Measurements from ENCODE around the gene NOL4L.

Gene NOL4L

DNA sequence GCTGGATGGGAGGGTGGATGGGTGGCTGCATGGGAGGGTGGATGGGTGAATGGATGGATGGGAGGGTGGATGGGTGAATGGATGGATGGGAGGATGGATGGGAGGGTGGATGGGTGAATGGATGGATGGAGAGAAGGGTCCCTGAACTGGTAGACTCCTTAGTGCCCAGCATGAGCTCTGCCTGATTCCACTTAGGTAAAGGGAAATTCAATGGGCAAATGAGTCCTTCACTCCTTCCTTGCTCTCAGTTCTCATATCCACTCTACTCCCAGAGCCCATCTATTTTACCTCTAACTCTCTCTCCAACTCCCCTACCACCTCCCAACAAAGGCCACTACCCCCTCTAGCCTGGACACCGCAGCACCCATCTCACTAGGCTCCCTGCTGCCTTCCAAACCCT, 29.2 kb upstream of the NOL4L start:
- no peak for DNase-seq (ENCODE audit: low spot score)
- FAIRE-seq = no peak

DNA sequence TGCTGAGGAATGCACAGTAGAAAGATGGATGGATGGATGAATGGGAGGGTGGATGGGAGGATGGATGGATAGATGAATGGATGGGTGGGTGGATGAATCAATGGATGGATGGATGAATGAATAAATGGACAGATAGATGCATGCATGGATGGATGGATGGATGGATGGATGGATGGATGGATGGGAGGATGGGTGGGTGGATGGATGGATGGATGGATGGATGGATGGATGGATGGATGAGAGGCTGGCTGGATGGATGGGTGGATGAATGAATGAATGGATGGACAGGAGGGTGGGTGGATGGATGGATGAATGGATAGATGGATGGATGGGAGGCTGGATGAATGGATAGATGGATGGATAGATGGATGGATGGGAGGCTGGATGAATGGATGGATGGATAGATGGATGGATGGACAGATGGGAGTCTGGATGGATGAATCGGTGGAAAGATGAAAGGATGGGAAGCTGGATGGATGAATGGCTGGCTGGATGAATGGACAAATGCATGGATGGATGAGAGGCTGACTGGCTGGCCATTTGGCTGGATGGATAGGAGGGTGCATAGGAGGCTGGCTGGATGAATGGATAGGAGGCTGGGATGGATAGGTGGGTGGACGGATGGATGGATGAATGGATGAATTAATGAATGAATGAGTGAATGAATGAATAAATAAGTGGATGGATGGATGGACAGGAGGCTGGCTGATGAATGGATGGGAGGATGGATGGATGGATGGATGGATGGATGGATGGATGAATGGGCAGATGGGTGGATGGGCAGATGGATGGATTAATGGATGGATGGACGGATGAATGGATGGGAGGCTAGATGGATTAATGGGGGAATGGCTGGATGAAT, 28.3 kb upstream of the NOL4L start:
- FAIRE-seq = no peak

DNA sequence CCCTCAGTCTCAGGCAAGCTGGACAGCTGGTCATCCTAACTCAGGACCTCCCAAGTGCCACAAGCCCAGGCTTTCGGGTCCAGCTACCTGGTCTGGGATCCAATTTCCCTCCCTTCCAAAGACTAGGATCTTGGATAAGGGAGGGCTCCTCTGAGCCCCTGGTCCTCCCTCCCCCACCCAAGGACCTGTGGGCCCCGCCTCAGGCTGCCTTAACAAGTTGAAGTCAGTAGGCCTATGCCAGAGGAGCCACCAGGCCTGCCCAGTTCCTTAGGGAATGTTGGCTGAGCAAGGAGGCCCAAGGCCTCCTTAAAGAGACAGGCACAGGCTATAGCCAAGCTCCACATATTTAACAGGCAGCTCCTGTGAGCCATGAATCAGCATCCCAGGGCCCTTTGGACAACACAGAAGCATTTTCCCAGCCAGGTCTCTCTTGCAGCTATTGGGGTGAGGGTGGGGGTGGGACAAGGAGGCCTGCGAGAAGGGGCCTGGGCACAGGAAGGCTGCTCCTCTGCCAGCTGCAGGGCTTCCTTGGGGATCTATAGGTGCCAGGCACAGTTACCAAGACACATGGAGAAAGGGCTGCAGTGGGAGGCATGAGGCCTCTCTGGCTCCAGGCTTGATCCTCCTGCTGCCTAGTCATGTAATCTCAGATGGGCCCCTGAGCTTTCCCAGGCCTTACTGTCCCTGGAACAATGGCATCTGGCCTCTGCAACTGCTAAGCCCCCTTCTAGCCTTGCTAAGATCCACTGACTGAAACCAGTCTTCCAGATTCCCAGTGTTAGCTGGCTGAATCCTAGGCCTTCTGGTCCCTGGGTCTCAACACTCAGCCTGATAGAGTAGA, 27.4 kb upstream of the NOL4L start:
- no peak for FAIRE-seq
- DNase-seq (ENCODE audit: low spot score) = no peak

More for the DNA sequence above, 28.3 kb upstream of the NOL4L start:
- no peak for DNase-seq (ENCODE audit: low spot score)

DNA sequence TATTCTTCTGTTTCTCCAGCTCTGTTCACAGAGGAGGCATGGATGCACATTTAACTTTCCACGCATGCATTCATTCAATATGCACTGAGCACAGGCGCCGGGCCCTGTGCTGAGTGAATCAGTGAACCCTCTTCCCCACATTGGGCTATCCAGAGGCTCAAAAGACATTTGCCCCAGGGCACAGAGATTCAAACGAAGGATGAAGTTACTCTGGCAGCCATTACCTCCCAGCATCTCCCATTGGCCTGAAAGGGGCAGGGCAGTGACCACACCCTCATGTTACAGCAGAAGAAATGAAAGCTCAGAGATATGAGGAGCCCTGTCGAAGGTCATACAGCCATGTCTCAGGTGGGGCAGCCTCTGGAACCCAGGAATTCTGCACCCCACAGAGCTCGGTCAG, 26.7 kb upstream of the NOL4L start:
- no peak for DNase-seq (ENCODE audit: low spot score)
- FAIRE-seq = no peak

DNA sequence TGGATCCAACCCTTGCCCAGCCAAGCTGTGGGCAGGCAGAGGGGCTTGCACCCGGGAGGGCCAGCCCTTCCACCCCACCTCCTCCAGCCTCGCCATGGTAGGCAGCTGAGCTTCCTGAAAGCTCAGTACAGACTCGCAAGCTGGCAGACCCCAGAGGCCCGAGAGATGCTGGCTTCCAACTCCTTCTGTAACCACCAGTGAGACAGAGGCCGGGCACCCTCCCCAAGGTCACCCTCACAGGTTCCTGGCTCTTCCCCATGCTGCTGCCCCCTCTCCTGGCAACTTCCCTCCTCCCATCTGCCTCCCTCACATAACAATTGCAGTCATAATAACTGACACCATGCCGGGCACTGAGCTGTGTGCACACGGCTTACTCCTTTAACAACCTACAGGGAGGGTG, 26.2 kb upstream of the NOL4L start:
- FAIRE-seq = no peak
- no peak for DNase-seq (ENCODE audit: low spot score)

DNA sequence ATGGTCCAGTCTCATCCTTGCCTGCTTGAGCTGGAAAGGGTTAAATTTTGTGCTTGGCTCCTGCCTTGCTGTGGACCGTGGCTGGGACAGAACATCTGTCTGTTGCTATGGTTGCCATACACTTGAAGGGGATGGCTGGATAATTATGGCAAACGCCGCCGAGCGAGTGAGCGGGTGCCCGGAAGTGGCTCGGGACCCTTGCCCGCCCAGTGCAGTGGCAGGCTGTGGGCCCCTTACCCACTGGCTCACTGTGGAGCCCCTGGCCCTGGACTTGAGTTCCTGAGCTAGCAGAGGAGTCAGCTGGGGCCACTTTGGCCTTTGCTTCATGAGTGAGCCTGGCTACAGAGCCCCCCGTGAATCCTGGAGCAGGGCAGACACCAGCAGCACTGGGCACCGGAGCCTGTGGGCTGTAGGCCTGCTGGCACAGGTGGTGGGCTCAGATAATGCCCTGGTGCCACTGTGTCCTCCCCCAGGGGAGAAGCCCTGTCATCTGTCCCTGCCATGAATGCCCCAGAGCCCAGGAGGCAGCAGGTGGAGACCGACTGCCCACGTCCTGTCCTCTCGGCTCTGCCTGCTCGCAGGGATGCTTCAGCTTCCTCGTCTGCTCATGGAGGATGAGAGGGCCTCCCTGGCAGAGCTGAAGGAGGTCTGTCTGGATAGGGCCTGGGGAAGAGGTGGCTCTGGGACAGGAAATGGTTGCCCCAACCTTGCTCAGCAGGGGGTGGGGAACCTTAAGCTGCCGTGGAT, 25.5 kb upstream of the NOL4L start:
- DNase-seq (ENCODE audit: low spot score) = no peak
- FAIRE-seq = no peak

DNA sequence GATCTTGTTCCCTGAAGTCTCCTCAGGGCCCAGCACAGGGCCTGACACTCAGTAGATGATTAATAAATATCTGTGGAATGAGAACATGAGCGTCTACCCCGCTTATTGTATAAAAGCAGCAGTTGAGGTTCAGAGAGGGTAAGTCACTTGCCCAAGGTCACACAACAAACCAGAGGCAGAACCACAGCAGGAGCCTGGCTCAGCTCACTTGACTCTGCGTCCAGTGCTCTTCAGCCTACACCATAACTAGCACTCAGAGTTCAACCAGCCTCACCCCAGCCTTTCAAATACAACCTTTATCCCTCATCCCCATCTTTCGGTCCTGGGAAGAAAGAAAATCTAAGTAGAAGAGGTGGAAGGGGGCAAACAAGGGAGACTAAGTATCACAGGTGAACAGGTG, 24.9 kb upstream of the NOL4L start:
- DNase-seq (ENCODE audit: low spot score) (no peak), FAIRE-seq (no peak)

DNA sequence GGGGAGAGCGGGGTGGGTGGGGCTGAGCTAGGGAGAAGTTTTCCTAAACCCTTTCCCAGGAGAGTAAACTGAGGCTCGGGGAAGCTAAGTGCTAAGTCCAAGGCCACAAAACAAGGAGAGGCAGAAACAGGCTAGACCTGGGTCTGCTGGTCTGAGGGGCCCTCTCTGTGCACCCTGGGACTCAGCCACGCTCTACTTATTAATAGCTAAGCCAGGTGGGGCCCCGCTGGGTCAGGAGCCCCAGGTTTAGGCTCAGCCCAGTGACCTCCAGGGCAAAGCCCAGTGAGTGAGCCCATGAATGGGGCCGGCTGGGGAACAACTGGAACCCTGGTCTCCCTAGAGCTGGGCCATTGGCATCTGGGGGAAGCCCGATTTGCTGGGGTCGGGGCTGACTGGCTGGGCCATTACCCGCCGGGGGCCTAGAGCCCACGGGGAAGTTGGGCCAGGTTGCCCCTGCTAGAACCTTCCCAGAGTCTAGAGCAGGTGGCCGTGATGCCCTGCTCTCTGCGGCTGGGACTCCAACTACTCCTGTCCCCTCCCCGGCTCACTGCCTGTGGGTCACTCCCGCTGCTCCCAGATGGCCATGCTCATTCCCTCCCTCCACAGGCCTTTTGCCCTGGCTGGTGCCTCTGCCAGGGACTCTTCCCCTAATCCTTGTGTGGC, 24.1 kb upstream of the NOL4L start:
- no peak for DNase-seq (ENCODE audit: low spot score)
- FAIRE-seq = no peak

DNA sequence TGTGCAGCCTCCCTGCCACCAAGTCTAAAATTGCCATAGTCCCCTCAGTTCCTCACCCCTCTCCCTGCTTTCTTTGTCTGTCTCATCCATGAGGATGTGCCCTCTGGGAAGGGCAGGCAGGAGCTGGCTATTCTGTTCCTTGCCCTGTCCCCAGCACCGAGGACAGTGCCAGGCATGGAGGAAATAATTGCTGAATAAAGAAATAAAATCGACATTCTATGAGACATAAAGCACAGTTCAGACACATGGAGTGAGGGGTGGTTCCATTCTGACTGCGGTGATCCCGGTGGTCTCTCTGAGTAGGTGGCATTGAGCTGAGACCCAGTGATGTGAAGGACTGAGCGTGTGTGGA, 23.5 kb upstream of the NOL4L start:
- no peak for FAIRE-seq

DNA sequence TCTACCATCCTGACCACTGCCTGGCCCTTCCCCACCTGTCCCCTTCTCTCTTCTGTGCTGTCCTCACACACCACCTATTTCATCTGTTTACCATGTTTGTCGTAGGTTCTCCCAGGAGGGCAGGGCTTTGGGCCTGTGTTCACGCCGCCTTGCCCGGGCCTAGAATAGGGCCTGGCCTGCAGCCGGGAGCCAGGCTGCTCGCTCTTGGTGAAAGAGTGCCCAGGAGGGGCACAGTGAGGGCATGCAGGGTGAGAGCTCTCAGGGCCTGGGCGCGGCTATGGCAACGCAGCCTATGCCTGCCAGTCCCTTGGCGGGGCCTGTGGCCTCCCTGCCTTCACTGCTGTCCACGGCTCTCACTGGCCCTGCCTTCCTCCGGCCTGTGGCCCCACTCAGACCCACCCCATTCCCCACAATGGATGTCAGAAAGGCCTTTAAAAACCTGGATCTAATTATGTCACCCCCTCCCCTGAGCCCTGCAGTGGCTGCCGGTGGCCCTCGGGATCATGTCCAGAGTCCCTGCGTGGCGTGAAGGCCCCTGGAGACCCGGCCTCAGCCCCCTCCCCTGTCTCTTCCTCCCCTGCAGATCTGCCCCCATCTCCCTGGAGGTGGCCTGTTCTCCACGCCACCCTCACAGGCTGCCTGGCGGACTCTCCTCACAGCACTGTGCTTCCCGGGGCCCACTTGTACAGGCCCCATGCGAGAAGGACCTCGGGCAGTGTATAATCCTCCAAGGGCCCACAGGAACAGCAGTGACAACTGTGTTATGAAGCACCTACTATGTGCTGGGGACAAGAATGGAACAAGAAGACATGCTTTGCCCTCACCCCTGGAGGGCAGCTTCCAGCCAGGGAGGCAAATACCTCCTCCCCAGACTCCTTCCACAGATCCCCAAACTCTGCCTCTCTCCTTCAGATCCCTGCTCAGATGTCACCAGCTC, 22.9 kb upstream of the NOL4L start:
- DNase-seq (ENCODE audit: low spot score) (no peak), FAIRE-seq (no peak)

More for the DNA sequence above, 23.5 kb upstream of the NOL4L start:
- DNase-seq (ENCODE audit: low spot score) = no peak

DNA sequence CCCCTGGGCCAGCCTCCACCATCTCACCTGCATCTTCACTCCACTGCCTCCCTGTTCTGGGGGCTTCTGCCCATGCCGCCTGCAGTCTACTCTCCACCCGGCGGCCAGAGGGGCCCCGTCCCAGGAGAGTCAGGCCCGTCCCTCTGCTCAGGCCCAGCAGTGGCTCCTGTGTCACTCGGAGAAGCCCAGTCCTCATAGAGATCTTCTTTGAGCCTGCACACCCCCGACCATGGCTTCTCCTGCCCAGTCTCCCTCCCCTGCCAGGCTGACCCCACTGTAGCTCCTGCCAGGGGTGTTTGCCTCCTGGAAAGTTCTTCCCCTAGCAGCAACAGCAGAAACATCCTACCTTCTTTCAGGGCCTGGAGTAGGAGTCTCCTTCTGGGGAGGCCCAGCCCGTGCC, 22.2 kb upstream of the NOL4L start:
- FAIRE-seq = no peak
- DNase-seq (ENCODE audit: low spot score) = no peak

DNA sequence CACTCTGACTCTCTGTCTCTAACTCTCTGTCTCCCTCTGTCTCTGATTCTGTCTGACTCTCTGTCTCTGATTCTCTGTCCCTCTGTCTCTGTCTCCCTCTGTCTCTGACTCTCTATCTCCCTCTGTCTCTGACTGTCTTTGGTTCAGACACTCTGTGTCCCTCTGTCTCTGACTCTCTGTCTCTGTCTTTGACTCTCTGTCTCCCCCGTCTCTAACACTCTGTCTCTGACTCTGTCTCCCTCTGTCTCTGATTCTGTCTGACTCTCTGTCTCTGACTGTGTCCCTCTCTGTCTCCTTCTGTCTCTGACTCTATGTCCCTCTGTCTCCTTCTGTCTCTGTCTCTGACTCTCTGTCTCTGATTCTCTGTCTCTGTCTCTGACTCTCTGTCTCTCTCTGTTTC, 21.7 kb upstream of the NOL4L start:
- DNase-seq (ENCODE audit: low spot score) (no peak), FAIRE-seq (no peak)

DNA sequence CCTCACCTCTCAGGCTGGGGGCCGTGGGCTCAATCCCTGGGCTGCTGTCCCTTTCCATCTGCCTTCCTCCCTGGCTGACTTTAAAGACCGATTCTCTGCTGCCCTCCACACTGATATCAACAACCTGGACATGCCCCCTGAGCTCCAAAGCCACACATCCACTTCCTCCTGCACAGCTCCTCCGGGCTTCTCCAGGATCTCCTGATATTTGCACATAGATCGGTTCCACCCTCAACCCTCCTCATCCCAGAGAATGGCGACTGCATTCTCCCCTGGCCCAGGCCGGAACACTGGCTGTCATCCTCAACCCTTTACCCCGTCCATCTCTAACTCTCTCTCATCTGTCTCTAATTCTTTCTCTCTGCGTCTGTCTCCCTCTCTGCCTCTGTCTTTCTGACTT, 21.0 kb upstream of the NOL4L start:
- DNase-seq (ENCODE audit: low spot score) (no peak), FAIRE-seq (no peak)

DNA sequence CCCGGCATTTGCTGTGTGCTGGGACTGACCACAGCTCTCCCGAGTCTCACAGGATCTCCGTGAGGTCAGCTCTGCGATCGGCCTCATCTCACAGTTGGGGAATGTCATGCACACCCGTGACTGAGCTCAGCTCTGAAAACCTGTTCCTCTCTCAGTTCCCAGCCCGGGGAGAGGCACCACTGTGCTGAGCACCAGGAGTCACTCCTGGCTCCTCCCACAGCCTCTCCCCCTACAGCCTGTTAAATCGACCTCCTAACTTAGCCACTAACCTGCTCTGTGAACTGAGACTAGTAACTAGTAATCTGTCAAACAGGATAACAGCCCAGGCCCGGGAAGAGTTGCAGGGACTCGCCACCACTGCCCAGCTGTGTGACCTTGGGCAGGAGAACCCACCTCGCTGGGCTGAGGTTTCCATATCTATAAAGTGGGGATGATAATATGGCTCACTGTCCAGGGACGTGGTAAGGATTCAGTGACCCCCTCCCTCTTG, 20.1 kb upstream of the NOL4L start:
- FAIRE-seq = no peak
- no peak for DNase-seq (ENCODE audit: low spot score)

DNA sequence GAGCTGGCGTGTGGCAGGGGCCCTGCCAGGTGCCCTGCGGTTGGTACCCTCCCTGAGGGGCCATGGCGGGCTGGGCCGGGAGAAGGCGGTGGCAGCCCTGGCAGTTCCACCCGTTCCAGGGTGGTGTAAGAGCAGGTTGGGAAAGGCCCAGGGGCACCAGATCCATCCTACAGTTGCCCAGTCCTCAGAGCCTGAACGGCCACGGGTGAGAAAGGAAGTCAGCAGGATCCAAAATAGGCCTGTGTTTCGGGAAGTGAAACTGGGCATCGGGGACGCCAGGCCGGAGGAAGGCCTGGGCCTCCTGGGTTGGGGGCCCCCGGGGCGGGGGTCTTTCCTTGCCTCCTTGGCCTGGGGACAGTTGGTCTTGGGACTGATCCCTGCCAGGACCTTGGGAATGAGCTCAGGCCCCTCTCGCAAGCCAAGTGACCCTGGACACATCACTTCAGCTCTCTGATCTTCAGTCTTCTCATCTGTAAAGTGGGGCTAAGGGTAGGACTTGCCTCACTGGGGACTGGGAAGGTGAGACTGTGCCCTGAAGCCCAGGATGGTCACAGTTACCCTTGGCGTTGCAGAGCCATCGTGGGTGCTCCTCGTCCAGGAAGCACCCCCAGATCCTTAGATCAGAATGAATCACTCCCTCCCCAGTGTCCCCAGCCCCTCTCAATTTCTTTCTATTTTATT, 18.1 kb upstream of the NOL4L start:
- FAIRE-seq (no peak), DNase-seq (ENCODE audit: low spot score) (no peak)

DNA sequence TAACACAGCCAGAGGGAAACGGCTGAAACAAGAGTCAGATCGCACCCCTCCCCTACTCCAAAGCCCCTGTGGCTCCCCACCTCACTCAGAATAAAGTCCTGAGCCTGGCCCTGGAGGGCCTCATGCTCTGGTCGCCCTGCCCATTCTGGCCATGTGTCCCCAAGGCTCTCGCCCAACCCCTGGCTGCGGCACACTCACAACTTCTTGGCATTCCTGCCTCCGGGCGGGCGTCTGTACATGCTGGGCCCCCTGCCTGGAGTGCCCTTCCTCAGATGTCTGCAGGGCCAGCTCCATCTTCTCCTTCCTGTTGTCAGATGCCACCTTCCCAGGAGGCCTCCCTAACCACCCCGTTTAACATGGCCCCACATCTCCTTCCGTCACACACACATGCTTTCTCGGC, 17.1 kb upstream of the NOL4L start:
- no peak for DNase-seq (ENCODE audit: low spot score)
- no peak for FAIRE-seq

DNA sequence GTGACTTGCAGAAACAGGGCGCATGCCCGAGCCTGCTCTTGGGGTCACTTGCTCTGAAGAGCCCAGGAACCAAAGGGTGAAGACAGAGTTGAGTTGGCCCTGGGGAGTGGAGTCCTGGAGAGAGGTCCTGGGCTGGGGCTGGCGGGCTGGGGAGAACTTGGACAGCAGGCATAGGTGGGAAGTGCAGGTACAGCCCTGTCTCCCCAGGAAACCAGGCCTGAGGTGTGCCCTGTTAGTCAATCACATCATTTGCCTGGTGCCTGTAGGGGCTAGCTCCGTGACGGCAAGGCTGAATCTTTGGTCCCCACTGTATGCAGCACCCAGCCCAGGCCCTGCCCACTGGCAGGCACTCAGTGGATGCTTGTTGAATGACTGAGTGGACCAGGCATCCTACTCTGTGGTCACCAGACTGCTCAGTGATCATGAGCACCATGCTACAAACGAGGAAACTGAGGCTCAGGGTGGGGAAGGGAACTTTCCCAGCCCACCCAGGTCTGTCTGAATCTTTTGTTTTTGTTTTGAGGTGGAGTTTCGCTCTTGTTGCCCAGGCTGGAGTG, 15.6 kb upstream of the NOL4L start:
- no peak for DNase-seq (ENCODE audit: low spot score)
- no peak for FAIRE-seq

DNA sequence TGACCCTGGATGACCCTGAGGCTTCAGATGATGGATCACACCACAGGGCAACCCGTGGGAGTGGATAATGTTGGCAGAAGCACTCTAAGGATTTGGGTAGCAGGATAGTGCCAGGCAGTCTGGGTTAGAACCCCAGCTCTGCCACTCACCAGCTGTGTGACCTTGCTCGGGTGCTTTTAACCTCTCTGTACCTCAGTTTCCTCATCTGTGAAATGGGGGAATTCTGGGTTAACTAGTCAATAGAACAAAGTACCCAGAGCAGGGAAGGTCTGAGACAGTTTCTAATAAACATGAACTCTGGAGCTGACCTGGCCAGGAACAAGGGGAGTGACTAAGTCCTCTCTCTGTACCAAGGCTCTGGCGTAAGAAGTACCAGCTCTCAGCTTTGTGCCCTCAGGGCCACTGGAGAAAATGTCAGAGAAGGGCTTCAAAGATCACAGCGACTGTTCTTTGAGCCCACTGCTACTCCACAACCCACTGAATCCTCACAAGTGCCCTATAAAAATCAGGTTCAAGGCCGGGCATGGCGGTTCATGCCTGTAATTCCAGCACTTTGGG, 14.7 kb upstream of the NOL4L start:
- no peak for DNase-seq (ENCODE audit: low spot score)
- FAIRE-seq = no peak

DNA sequence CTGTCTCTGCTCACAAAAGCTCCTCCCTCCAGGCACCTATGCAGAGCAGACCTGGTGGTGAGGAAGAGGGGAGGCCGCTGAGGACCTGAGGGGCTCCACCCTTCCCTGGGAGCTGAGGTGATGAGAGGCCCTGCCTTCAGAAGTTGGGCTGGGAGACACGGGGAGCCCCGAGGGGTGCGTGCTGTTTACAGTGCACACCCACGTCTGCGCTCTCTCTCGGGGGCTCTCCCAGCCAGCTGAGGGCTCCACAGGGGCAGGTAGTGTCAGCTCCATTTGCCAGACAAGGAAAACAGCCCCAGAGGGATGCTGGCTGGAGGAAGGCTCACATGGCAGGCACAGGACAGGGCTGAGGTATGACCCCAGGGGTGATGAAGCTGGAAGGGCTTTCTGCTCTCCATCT, 13.5 kb upstream of the NOL4L start:
- FAIRE-seq = no peak
- no peak for DNase-seq (ENCODE audit: low spot score)

Data from urothelium cell line (cell line).